Measurements from ENCODE around the gene ZBTB33. TPM values are rescaled to one million over a fixed set of nuclear protein-coding genes. Genes with fewer than 3 reads are reported as not detected.

The ZBTB33 gene
- total and polyA plus RNA-seq, 2 of the 13 experiments (the other 11 are each of a cell fraction or from before 2014, with no cell fraction given) = 6.5 to 20.2 TPM

GRCh38 chrX:120286733-120287512 lies 36.3 kb downstream of the ZBTB33 start (continued):
- TF ChIP-seq PAXIP1 (CRISPR knock-in tag; conservative IDR thresholded peaks at IDR 0.05) (peak; percentile 89), STAG1 (CRISPR knock-in tag; IDR thresholded peaks at IDR 0.05) (no peak), ZMYM3 (CRISPR knock-in tag; IDR thresholded peaks at IDR 0.05) (no peak), NFIC (IDR thresholded peaks at IDR 0.05; ENCODE audit: low read length) (0 out of 2 replicates have a peak, but pooled peaks have one; percentile 38), ZNF589 (CRISPR knock-in tag; conservative IDR thresholded peaks at IDR 0.05) (no peak), IKZF1 (IDR thresholded peaks at IDR 0.05) (no peak), MXD3 (CRISPR knock-in tag; IDR thresholded peaks at IDR 0.05) (no peak), ZHX2 (IDR thresholded peaks at IDR 0.05; ENCODE audit: low read depth) (no peak), ZHX2 (CRISPR knock-in tag; IDR thresholded peaks at IDR 0.05; ENCODE audit: borderline replicate concordance) (no peak), ZNF547 (CRISPR knock-in tag; IDR thresholded peaks at IDR 0.05) (no peak), AKNA (CRISPR knock-in tag; IDR thresholded peaks at IDR 0.05; ENCODE audit: borderline replicate concordance) (no peak), ZNF761 (CRISPR knock-in tag; conservative IDR thresholded peaks at IDR 0.05) (no peak), ZBTB8A (CRISPR knock-in tag; IDR thresholded peaks at IDR 0.05; ENCODE audit: borderline replicate concordance, low read depth) (no peak), NR2F1 (CRISPR knock-in tag; IDR thresholded peaks at IDR 0.05) (peak; percentile 84 to 94)

Measured in HepG2 (cell line).